ENCODE results near the gene FPGS. TPM values are rescaled to one million over a fixed set of nuclear protein-coding genes. Genes with fewer than 3 reads are reported as not detected.

FPGS gene
- total RNA-seq, 2 donors from 2014 or later: 58.4 to 80.4 TPM

DNA sequence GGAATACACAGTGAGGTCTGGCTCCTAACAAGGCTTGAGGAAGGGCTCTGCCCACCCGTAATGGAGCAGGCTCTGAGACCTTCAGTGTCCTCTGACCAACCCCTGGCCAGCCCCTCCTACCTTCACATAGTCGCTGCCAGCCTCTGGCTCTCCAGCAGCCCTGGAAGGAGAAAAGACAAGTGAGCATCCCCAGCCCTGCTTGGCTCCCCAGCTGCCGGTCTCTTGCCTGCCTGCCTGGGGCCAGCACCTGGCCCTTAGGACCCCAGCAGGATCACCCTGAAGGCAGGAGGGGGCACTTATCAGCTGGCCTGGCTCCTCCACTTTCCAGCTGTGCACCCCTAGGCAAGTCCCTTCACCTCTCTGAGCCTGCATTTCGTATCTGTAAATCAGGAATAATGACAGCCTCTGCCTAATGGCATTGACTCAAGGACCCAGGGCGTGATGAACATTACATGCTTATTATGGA is 41.2 kb upstream of the FPGS start:
- Histone ChIP-seq H3K4me3 (no peak overlapping the region), H3K4me1 (no peaks in the 10 kb centered on the region), H3K36me3 (replicated peaks in 1 of 2; ENCODE audit: insufficient read depth in 1 of 2, low read depth in 2 of 2) (no peaks in the 10 kb centered on the region), H3K27me3 (no peaks in the 10 kb centered on the region), H3K9me3 (no peaks in the 10 kb centered on the region), H3K27ac (peak overlapping the region in 2 of 4 donors; percentile 17 to 29)
- ATAC-seq: no peak
- intact Hi-C loops (cut with DNase I): no loop called here
- WGBS, 2 donors: 49 to 53% methylated on average over 3 to 5 of the region's 5 CpGs
- no peak for DNase-seq
- TF ChIP-seq, protein P1, sequence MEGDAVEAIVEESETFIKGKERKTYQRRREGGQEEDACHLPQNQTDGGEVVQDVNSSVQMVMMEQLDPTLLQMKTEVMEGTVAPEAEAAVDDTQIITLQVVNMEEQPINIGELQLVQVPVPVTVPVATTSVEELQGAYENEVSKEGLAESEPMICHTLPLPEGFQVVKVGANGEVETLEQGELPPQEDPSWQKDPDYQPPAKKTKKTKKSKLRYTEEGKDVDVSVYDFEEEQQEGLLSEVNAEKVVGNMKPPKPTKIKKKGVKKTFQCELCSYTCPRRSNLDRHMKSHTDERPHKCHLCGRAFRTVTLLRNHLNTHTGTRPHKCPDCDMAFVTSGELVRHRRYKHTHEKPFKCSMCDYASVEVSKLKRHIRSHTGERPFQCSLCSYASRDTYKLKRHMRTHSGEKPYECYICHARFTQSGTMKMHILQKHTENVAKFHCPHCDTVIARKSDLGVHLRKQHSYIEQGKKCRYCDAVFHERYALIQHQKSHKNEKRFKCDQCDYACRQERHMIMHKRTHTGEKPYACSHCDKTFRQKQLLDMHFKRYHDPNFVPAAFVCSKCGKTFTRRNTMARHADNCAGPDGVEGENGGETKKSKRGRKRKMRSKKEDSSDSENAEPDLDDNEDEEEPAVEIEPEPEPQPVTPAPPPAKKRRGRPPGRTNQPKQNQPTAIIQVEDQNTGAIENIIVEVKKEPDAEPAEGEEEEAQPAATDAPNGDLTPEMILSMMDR (IDR thresholded peaks at IDR 0.05): no peak
- no peak for TF ChIP-seq POLR2A (IDR thresholded peaks at IDR 0.05)

DNA sequence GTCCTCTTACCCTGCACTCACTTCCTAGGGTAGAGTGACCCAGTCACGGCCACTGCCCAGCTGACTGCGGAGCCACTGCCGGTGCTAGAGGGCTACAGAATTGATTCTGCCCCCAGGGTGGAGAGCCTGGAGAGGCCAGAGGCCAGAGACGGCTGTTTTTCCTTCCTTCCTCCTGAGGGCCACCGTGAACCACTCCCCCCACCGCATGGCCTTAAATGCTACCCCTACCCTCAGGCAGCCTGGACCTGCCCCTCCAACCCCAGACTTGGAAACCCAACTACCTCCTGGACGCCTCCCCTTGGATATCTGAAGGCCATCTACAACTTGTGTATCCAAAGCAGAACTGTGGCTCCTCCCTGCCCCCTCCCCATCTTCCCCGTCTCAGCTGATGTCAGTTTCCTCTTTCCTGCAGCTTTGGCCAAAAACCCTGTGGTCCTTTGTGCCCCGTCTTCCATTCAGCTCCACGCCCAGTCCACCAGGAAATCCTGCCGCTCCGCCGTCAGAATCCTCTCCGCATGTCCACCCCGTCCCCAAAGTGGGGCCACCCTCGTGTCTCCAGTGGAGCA is 40.5 kb upstream of the FPGS start:
- intact Hi-C loops (cut with DNase I): no loop called here
- DNase-seq (peak in 2 of 4 donors; percentile 29 to 45), ATAC-seq (peak; percentile 33)
- H3K27me3 ChIP-seq: no peaks in the 10 kb centered on the region
- no peaks in the 10 kb centered on the region for H3K36me3 ChIP-seq (replicated peaks in 1 of 2; ENCODE audit: insufficient read depth in 1 of 2, low read depth in 2 of 2)
- H3K9me3 ChIP-seq: no peaks in the 10 kb centered on the region
- 45 to 61% methylated on average over 14 to 16 of the region's 16 CpGs for WGBS, 2 donors
- peak overlapping the region in 2 of 4 donors; percentile 55 to 63 for H3K27ac ChIP-seq
- TF ChIP-seq, protein P1 (IDR thresholded peaks at IDR 0.05): no peak
- peak in 1 of 3 donors; percentile 12 for TF ChIP-seq POLR2A (IDR thresholded peaks at IDR 0.05)
- no peak overlapping the region for H3K4me3 ChIP-seq
- no peaks in the 10 kb centered on the region for H3K4me1 ChIP-seq

DNA sequence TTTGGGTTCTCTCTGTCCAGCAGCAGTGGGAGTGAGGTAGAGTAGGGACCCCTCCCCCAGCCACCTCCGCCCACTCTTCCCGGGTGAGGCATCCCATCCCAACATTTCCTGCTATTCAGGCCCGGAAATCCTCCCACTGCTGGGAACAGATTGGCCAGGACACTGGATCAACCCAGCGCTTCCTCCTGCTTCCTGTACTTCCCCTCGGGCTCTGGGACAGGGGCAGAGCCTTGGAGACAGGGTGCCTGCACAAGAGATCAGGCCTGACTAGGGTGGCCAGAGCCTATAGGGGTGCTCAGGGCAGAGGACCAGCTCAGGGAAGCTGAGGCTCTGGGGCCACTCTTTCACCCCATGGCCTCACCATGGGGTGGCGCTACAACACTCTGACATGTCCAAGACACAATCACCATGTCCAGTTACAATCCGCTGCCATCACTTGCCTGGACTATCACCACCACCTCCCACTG is 38.7 kb upstream of the FPGS start:
- Histone ChIP-seq H3K9me3 (no peaks in the 10 kb centered on the region), H3K4me1 (no peaks in the 10 kb centered on the region), H3K27me3 (no peaks in the 10 kb centered on the region), H3K36me3 (replicated peaks in 1 of 2; ENCODE audit: insufficient read depth in 1 of 2, low read depth in 2 of 2) (no peaks in the 10 kb centered on the region), H3K27ac (peak overlapping the region in 2 of 4 donors; percentile 55 to 63), H3K4me3 (no peak overlapping the region)
- intact Hi-C loops (cut with DNase I): no loop called here
- 39 to 47% methylated on average over 7 of the region's 7 CpGs for WGBS, 2 donors
- ATAC-seq (peak; percentile 59), DNase-seq (peak in 3 of 4 donors; percentile 55 to 61 (median 60))
- TF ChIP-seq, protein P1 (IDR thresholded peaks at IDR 0.05): peak in 6 of 7 experiments; percentile 10 to 49 (median 39)
- peak in 2 of 3 donors; percentile 11 to 23 for TF ChIP-seq POLR2A (IDR thresholded peaks at IDR 0.05)

DNA sequence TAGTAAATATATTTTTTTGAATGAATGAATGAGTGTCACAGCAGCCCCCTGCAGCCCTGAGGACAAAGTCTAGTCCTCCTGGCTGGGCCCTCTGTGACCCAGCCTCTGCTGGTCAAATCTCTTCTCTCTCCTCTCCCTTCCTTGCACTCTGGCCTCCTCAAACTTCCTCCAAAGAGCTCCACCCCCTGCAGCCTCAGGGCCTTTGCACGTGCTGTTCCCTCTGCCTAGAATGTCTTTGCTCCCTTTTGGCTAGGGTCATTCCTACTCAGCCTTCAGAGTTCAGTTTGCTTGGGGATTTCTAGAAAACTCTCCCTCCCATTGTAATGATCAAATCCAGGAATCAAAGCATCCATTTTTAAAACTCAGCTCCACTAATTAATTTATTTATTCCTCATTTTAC is 37.3 kb upstream of the FPGS start:
- no peak for ATAC-seq
- Histone ChIP-seq H3K36me3 (replicated peaks in 1 of 2; ENCODE audit: insufficient read depth in 1 of 2, low read depth in 2 of 2) (no peaks in the 10 kb centered on the region), H3K9me3 (no peaks in the 10 kb centered on the region), H3K4me3 (no peak overlapping the region), H3K27me3 (no peaks in the 10 kb centered on the region), H3K4me1 (peaks cover 3% of the 10 kb centered on the region), H3K27ac (no peak overlapping the region)
- 81 to 89% methylated on average over 1 of the region's 1 CpG for WGBS, 2 donors
- intact Hi-C loops (cut with DNase I): no loop called here
- DNase-seq: no peak
- TF ChIP-seq POLR2A (IDR thresholded peaks at IDR 0.05): no peak

DNA sequence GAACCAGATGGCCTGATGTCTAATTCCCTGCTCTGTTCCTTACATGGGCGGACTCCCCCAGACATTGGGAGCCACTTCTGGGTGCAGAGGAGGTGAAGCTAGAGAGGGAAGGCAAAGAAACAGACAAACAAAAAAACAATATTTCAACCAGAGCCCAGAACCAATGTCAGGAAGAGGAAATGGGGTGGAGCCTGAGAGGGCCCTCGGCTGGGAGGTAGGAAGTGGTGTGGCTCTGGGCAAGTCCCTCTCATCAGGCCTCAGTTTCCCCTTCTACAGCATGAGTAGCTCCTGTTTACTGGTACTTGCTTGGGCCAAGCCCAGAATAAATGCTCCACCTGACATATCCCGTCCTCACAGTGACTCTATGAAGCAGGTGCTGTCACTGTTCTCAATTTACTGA is 35.3 kb upstream of the FPGS start:
- ATAC-seq (no peak), DNase-seq (no peak)
- peaks cover 15% of the 10 kb centered on the region for H3K4me1 ChIP-seq
- no peaks in the 10 kb centered on the region for H3K27me3 ChIP-seq
- no peak overlapping the region for H3K4me3 ChIP-seq
- TF ChIP-seq, protein P1 (IDR thresholded peaks at IDR 0.05): no peak
- no peak for TF ChIP-seq POLR2A (IDR thresholded peaks at IDR 0.05)
- H3K27ac ChIP-seq: peak overlapping the region in 2 of 4 donors; percentile 12 to 15
- no peaks in the 10 kb centered on the region for H3K9me3 ChIP-seq
- no peaks in the 10 kb centered on the region for H3K36me3 ChIP-seq (replicated peaks in 1 of 2; ENCODE audit: insufficient read depth in 1 of 2, low read depth in 2 of 2)
- 60 to 63% methylated on average over 3 of the region's 3 CpGs for WGBS, 2 donors
- intact Hi-C loops (cut with DNase I): no loop called here

All from body of pancreas (tissue), 4 donors.